H1 (cell line): ENCODE measurements around the gene SUV39H2. TPM values are rescaled to one million over a fixed set of nuclear protein-coding genes. Genes with fewer than 3 reads are reported as not detected.

Experiments used
- CTCF ChIA-PET: fragments of 300-600 bp; sonication (Branson Sonifier 250); formaldehyde crosslinking; loops from one replicate; lab custom pipeline; 2021; ENCODE audit not compliant: partially characterized antibody; lab: Charles Lee
- POLR2A ChIA-PET: fragments of 300-600 bp; sonication (Branson Sonifier 250); formaldehyde crosslinking; loops from one replicate; lab custom pipeline; 2021; ENCODE audit warnings: inconsistent platforms; ENCODE audit not compliant: partially characterized antibody; lab: Charles Lee
- DNase-seq, 2 experiments: peaks; one replicate each; pipeline versions ENCODE4 v3.0.0 to v3.0.0-alpha.2; 2010 to 2022; ENCODE audit warnings: low spot score in 2 of 2, low read depth in 1 of 2, mixed read lengths in 1 of 2
- FAIRE-seq: peaks from 2 replicates; lab custom pipeline; 2011; peaks lifted over from hg19 to GRCh38; lab: Jason Lieb, UNC
- H2AFZ ChIP-seq: 2 replicates; pipeline ENCODE4 v1.8.1; 2012; ENCODE audit warnings: low read length, inconsistent platforms
- H2AK5ac ChIP-seq: 2 replicates; pipeline ENCODE4 v1.6.1; 2013; ENCODE audit warnings: low read depth, low read length
- H2BK120ac ChIP-seq: replicated peaks from 2 replicates; pipeline ENCODE3; 2013; ENCODE audit warnings: low read depth, low read length, inconsistent platforms
- H2BK12ac ChIP-seq: 2 replicates; pipeline ENCODE4 v1.6.1; 2013; ENCODE audit warnings: low read depth, low read length
- H2BK15ac ChIP-seq: 2 replicates; pipeline ENCODE4 v1.6.1; 2013; ENCODE audit warnings: low read length
- H2BK20ac ChIP-seq: 2 replicates; pipeline ENCODE4 v1.6.1; 2013; ENCODE audit warnings: low read length
- H2BK5ac ChIP-seq: 2 replicates; pipeline ENCODE4 v1.6.1; 2013; ENCODE audit warnings: low read depth, low read length
- H3K14ac ChIP-seq: 2 replicates; pipeline ENCODE4 v1.6.1; 2013; ENCODE audit warnings: inconsistent platforms; ENCODE audit not compliant: insufficient read length
- H3K18ac ChIP-seq: 2 replicates; pipeline ENCODE4 v1.6.1; 2013; ENCODE audit warnings: low read length; ENCODE audit errors: extremely low read depth
- H3K23ac ChIP-seq: 2 replicates; pipeline ENCODE4 v1.6.1; 2013; ENCODE audit warnings: inconsistent platforms; ENCODE audit not compliant: insufficient read length
- H3K23me2 ChIP-seq: 2 replicates; pipeline ENCODE4 v1.6.1; 2013; ENCODE audit warnings: low read depth, low read length
- H3K27ac ChIP-seq: 2 replicates; pipeline ENCODE4 v1.6.1; 2011; ENCODE audit warnings: low read depth, low read length, inconsistent platforms
- H3K27me3 ChIP-seq, 4 experiments: replicated peaks in 1 of 4; 1 replicate in 1 of 4; 2 replicates in 3 of 4; pipeline versions ENCODE4 v1.6.1 to v1.8.1; 2011 to 2013; ENCODE audit warnings: low read length in 3 of 4, mild to moderate bottlenecking in 3 of 4, inconsistent platforms in 2 of 4, mixed read lengths in 2 of 4, moderate library complexity in 1 of 4; ENCODE audit not compliant: control insufficient read depth in 3 of 4, insufficient read depth in 3 of 4; ENCODE audit errors: extremely low read depth in 1 of 4
- H3K36me3 ChIP-seq, 4 experiments: 2 replicates each; pipeline versions ENCODE4 v1.6.1 to v1.8.1; 2011 to 2013; ENCODE audit warnings: mild to moderate bottlenecking in 4 of 4, low read length in 3 of 4, moderate library complexity in 2 of 4, control low read depth in 1 of 4, inconsistent platforms in 1 of 4; ENCODE audit not compliant: insufficient read depth in 4 of 4, control insufficient read depth in 2 of 4
- H3K4ac ChIP-seq: replicated peaks from 2 replicates; pipeline ENCODE3; 2013; ENCODE audit warnings: low read length, low read depth, mixed read lengths, inconsistent platforms; ENCODE audit not compliant: insufficient read length
- H3K4me1 ChIP-seq, 4 experiments: replicated peaks in 1 of 4; 1 replicate in 1 of 4; 2 replicates in 3 of 4; pipeline versions ENCODE4 v1.6.1 to v1.8.1; 2011 to 2013; ENCODE audit warnings: low read length in 3 of 4, inconsistent platforms in 2 of 4, mixed read lengths in 1 of 4; ENCODE audit not compliant: insufficient read depth in 4 of 4, control insufficient read depth in 3 of 4
- H3K4me2 ChIP-seq, 2 experiments: 2 replicates each; pipeline versions ENCODE4 v1.6.1 to v1.8.1; 2011 to 2013; ENCODE audit warnings: low read depth in 2 of 2, low read length in 2 of 2, control low read depth in 1 of 2, inconsistent platforms in 1 of 2, mild to moderate bottlenecking in 1 of 2; ENCODE audit not compliant: insufficient read depth in 1 of 2
- H3K4me3 ChIP-seq, 4 experiments: fragments of 200-600, 300-600 bp in 1 of 4; sonication (generic), shearing (Covaris generic), sonication (Bioruptor Twin) in 1 of 4; 2 replicates each; pipeline versions ENCODE4 v1.5.1 to v1.8.1; 2011 to 2016; ENCODE audit warnings: low read length in 4 of 4, low read depth in 3 of 4, control low read depth in 2 of 4, inconsistent platforms in 2 of 4, mild to moderate bottlenecking in 2 of 4, mixed read lengths in 1 of 4, moderate library complexity in 1 of 4; ENCODE audit not compliant: insufficient read depth in 2 of 4; ENCODE audit errors: extremely low read depth in 1 of 4
- H3K56ac ChIP-seq: replicated peaks from 2 replicates; pipeline ENCODE3; 2013; ENCODE audit warnings: low read depth, mild to moderate bottlenecking, mixed read lengths, low read length, inconsistent platforms; ENCODE audit not compliant: insufficient read length
- H3K79me1 ChIP-seq: 2 replicates; pipeline ENCODE4 v1.6.1; 2013; ENCODE audit warnings: low read depth, low read length, control low read depth
- H3K79me2 ChIP-seq, 2 experiments: 2 replicates each; pipeline versions ENCODE4 v1.6.1 to v1.8.1; 2012 to 2013; ENCODE audit warnings: low read length in 2 of 2, mild to moderate bottlenecking in 2 of 2, inconsistent platforms in 1 of 2; ENCODE audit not compliant: insufficient read depth in 2 of 2, control insufficient read depth in 1 of 2
- H3K9ac ChIP-seq, 4 experiments: replicated peaks in 1 of 4; 1 replicate in 1 of 4; 2 replicates in 3 of 4; pipeline versions ENCODE4 v1.6.1 to v1.8.1; 2011 to 2013; ENCODE audit warnings: low read depth in 3 of 4, low read length in 3 of 4, control low read depth in 2 of 4, mild to moderate bottlenecking in 2 of 4, moderate library complexity in 2 of 4, inconsistent platforms in 1 of 4; ENCODE audit errors: extremely low read depth in 1 of 4
- H3K9me3 ChIP-seq, 2 experiments: 2 replicates each; pipeline versions ENCODE4 v1.6.1 to v1.8.1; 2012 to 2013; ENCODE audit warnings: mild to moderate bottlenecking in 2 of 2, moderate library complexity in 2 of 2, control low read depth in 1 of 2, inconsistent platforms in 1 of 2, low read depth in 1 of 2, low read length in 1 of 2, mixed read lengths in 1 of 2; ENCODE audit not compliant: insufficient read depth in 2 of 2
- H4K20me1 ChIP-seq, 2 experiments: replicated peaks in 1 of 2; 2 replicates each; pipeline versions ENCODE3 to v1.8.1; 2011 to 2013; ENCODE audit warnings: inconsistent platforms in 2 of 2, low read length in 2 of 2, mild to moderate bottlenecking in 1 of 2; ENCODE audit not compliant: insufficient read depth in 2 of 2, control insufficient read depth in 1 of 2
- H4K5ac ChIP-seq: 2 replicates; pipeline ENCODE4 v1.6.1; 2013; ENCODE audit warnings: low read length, low read depth, mixed read lengths, inconsistent platforms; ENCODE audit not compliant: insufficient read length
- H4K8ac ChIP-seq: 2 replicates; pipeline ENCODE4 v1.8.0; 2013; ENCODE audit warnings: mild to moderate bottlenecking, moderate library complexity, low read length, inconsistent platforms; ENCODE audit not compliant: insufficient read depth; ENCODE audit errors: extremely low read depth
- H4K91ac ChIP-seq: replicated peaks from 2 replicates; pipeline ENCODE3; 2013; ENCODE audit warnings: low read length, mixed read lengths, inconsistent platforms; ENCODE audit not compliant: insufficient read length
- BACH1 ChIP-seq: IDR thresholded peaks from 2 replicates; pipeline ENCODE4 v1.6.1; 2012; ENCODE audit warnings: low read length, improper control_type of control experiment
- BRCA1 ChIP-seq: IDR thresholded peaks from 2 replicates; pipeline ENCODE4 v1.6.1; 2012; ENCODE audit warnings: low read depth, low read length, improper control_type of control experiment
- CHD2 ChIP-seq: IDR thresholded peaks from 2 replicates; pipeline ENCODE4 v1.6.1; 2012; ENCODE audit warnings: low read length, improper control_type of control experiment
- EP300 ChIP-seq, 2 experiments: IDR thresholded peaks; 1 replicate in 1 of 2; 2 replicates in 1 of 2; pipeline ENCODE4 v1.6.1; 2011 to 2012; ENCODE audit warnings: low read depth in 2 of 2, low read length in 2 of 2, mild to moderate bottlenecking in 2 of 2, borderline replicate concordance in 1 of 2, inconsistent platforms in 1 of 2, moderate library complexity in 1 of 2
- NANOG ChIP-seq: IDR thresholded peaks from 2 replicates; pipeline ENCODE4 v1.6.1; 2011; ENCODE audit warnings: low read length, low read depth, mild to moderate bottlenecking, inconsistent platforms; ENCODE audit not compliant: insufficient read depth, poor library complexity, severe bottlenecking
- NRF1 ChIP-seq: IDR thresholded peaks from 2 replicates; pipeline ENCODE4 v1.6.1; 2011; ENCODE audit warnings: mild to moderate bottlenecking, low read depth, low read length, improper control_type of control experiment
- RBBP5 ChIP-seq: IDR thresholded peaks from 2 replicates; pipeline ENCODE4 v1.7.1; 2012; ENCODE audit warnings: low read depth, mild to moderate bottlenecking, inconsistent platforms, low read length, moderate library complexity, borderline replicate concordance
- SAP30 ChIP-seq: fragments of 300-600 bp; sonication (generic); IDR thresholded peaks from 2 replicates; pipeline ENCODE4 v1.7.1; 2012; ENCODE audit warnings: low read length, moderate library complexity, mild to moderate bottlenecking, inconsistent platforms; ENCODE audit not compliant: insufficient read depth, insufficient replicate concordance
- SIX5 ChIP-seq: IDR thresholded peaks from 2 replicates; pipeline ENCODE4 v1.6.1; 2011; ENCODE audit warnings: mild to moderate bottlenecking, low read depth, low read length
- TAF1 ChIP-seq: IDR thresholded peaks from 2 replicates; pipeline ENCODE4 v1.6.1; 2011; ENCODE audit warnings: mild to moderate bottlenecking, low read depth, low read length
- WGBS, 2 experiments: shearing (Covaris generic) in 1 of 2; methylation state at CpG; one replicate each; pipeline versions ENCODE4 v1.1.6 to v1.1.7; 2013 to 2015; ENCODE audit warnings: low lambda C conversion rate in 2 of 2, mixed read lengths in 2 of 2, inconsistent platforms in 1 of 2, low coverage in 1 of 2, missing lambda C conversion rate in 1 of 2; ENCODE audit not compliant: insufficient replicate concordance in 2 of 2, insufficient coverage in 1 of 2, insufficient read length in 1 of 2; ENCODE audit errors: extremely low coverage in 1 of 2, missing lambda C conversion rate in 1 of 2; 5-methylcytosine and 5-hydroxymethylcytosine counted together
- polyA plus RNA-seq, 7 experiments: library from polyadenylated mRNA; depleted of rRNA in 3 of 7; stranded (reverse) in 5 of 7; unstranded in 2 of 7; fragments of >200 nt in 5 of 7; fragments of 200-250 nt in 2 of 7; gene quantifications; 1 replicate in 5 of 7; 2 replicates in 1 of 7; 4 replicates in 1 of 7; pipeline versions ENCODE4 v1.2.1 to v1.2.3, GENCODE V29; 2011 to 2013; ENCODE audit warnings: missing spikeins in 2 of 7, mixed read lengths in 2 of 7
- total RNA-seq: library from RNA; stranded (reverse); fragmentation: NEBNext Ultra II Directional; extraction: Animal tissue kit (Norgen Biotek cat#: 25700); gene quantifications from 2 replicates; pipeline ENCODE4 v1.2.1, GENCODE V29; 2021
- TF ChIP-seq, protein P1 (sequence below): IDR thresholded peaks from 2 replicates; pipeline ENCODE4 v1.6.1; 2012; ENCODE audit warnings: inconsistent platforms

The SUV39H2 gene
- total and polyA plus RNA-seq, 2 of the 8 experiments (the other 6 are each of a cell fraction or from before 2014, with no cell fraction given) = 19.4 to 62.3 TPM

DNA sequence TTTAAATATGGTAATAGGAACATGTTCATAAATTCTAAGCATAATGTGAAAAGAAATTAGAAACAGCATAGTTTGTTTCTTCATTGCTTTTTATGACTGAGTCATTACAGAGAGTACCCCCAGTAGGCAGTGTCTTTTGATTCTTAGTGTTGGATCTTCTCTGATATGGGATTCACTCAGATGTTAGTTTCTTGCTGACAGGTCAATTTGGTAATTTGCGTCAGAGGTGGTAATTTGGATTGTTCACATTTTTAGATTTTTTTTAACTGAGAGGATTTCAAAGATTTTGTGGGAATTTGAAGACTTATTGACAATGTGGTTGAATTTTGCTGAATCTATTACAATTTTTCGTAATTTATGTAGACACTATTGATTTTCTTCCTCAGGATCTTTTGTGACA is 38.5 kb upstream of the SUV39H2 start:
- Histone ChIP-seq H2AK5ac (no peak overlapping the region), H3K27ac (no peak overlapping the region), H3K4me1 (peaks cover 0 to 8% (median 1%) of the 10 kb centered on the region in 4 experiments; a peak in 2 of 7 replicates), H3K23me2 (peaks cover 2% of the 10 kb centered on the region), H3K9ac (no peak overlapping the region), H2AFZ (no peak overlapping the region), H2BK20ac (no peak overlapping the region), H4K5ac (no peak overlapping the region), H2BK12ac (no peak overlapping the region), H3K23ac (no peak overlapping the region), H3K27me3 (no peaks in the 10 kb centered on the region), H3K18ac (no peak overlapping the region), H4K8ac (no peak overlapping the region), H3K4me2 (no peak overlapping the region), H2BK120ac (no peak overlapping the region), H3K4me3 (no peak overlapping the region), H3K56ac (no peak overlapping the region), H3K4ac (no peak overlapping the region), H4K91ac (no peak overlapping the region), H3K79me2 (peaks cover 9 to 41% of the 10 kb centered on the region in 2 experiments), H3K14ac (no peak overlapping the region), H2BK15ac (no peak overlapping the region), H2BK5ac (no peak overlapping the region), H4K20me1 (peaks cover 3 to 11% of the 10 kb centered on the region in 2 experiments), H3K36me3 (peaks cover 30 to 47% (median 36%) of the 10 kb centered on the region in 4 experiments), H3K79me1 (peaks cover 3% of the 10 kb centered on the region; the same call in 1 of the 2 replicates), H3K9me3 (no peaks in the 10 kb centered on the region)
- DNase-seq = no peak
- CTCF ChIA-PET = no interaction called here
- TF ChIP-seq SAP30 (no peak), NRF1 (no peak), EP300 (IDR thresholded peaks at IDR 0.05; ENCODE audit: borderline replicate concordance in 1 of 2, low read depth in 2 of 2, low read length in 2 of 2) (no peak), SIX5 (no peak), BACH1 (no peak), TAF1 (no peak), NANOG (no peak), RBBP5 (no peak), CHD2 (no peak), BRCA1 (no peak)
- TF ChIP-seq, protein P1, sequence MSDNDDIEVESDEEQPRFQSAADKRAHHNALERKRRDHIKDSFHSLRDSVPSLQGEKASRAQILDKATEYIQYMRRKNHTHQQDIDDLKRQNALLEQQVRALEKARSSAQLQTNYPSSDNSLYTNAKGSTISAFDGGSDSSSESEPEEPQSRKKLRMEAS = no peak
- 97% methylated on average over 2 of the region's 2 CpGs; no CpG with 5 or more reads in 1 of the 2 experiments for WGBS, 2 experiments
- FAIRE-seq = no peak
- POLR2A ChIA-PET = interaction anchor here (3.3 kb wide), 1 partner anchor 8 kb away, joined by 16 read pairs; no protein-coding TSS in a partner anchor
